ENCODE results near the gene RBM41. TPM values are rescaled to one million over a fixed set of nuclear protein-coding genes. Genes with fewer than 3 reads are reported as not detected.
"Not testable (repeated sequence)": the region's sequence is repeated elsewhere in the genome, so short reads cannot be mapped to it uniquely, and the experiment has no call there.

Gene RBM41
- 14.2 TPM for polyA plus RNA-seq (2013, experiment 1 of 2)
- polyA plus RNA-seq (2013, experiment 2 of 2) = 13.6 TPM

- Histone ChIP-seq H3K27ac (ENCODE audit: low read depth, low read length, severe bottlenecking) (peak within 1 kb of the TSS; percentile 72), H3K36me3 (ENCODE audit: control insufficient read depth, insufficient read depth, low read length) (peaks cover 30% of the 10 kb centered on the region), H3K4me1 (ENCODE audit: control insufficient read depth, insufficient read depth, low read length, poor library complexity, severe bottlenecking) (no peaks in the 10 kb centered on the region), H3K9me3 (ENCODE audit: control insufficient read depth, low read length) (no peaks in the 10 kb centered on the region), H3K4me3 (ENCODE audit: extremely low read depth, insufficient read depth, low read length, poor library complexity, severe bottlenecking) (peak within 1 kb of the TSS; percentile 60)
- WGBS, 2 experiments (ENCODE audit: insufficient coverage in 2 of 2) = 0 to 1% methylated on average over 7 to 14 of the region's 37 CpGs
These were observed at the start of gene RBM41 for GRCh38 chrX:107118322-107119147. RBM41 (minus strand) TSS chrX:107118822; CDS start chrX:107118773, 49 bp downstream.

- Histone ChIP-seq H3K4me3 (ENCODE audit: extremely low read depth, insufficient read depth, low read length, poor library complexity, severe bottlenecking) (no peak overlapping the region), H3K27ac (ENCODE audit: low read depth, low read length, severe bottlenecking) (no peak overlapping the region), H3K9me3 (ENCODE audit: control insufficient read depth, low read length) (no peaks in the 10 kb centered on the region), H3K36me3 (ENCODE audit: control insufficient read depth, insufficient read depth, low read length) (no peaks in the 10 kb centered on the region), H3K4me1 (ENCODE audit: control insufficient read depth, insufficient read depth, low read length, poor library complexity, severe bottlenecking) (no peaks in the 10 kb centered on the region)
These were observed 49.6 kb upstream of the RBM41 start for GRCh38 chrX:107168257-107168656.

- Histone ChIP-seq H3K4me3 (ENCODE audit: extremely low read depth, insufficient read depth, low read length, poor library complexity, severe bottlenecking) (no peak overlapping the region), H3K36me3 (ENCODE audit: control insufficient read depth, insufficient read depth, low read length) (no peaks in the 10 kb centered on the region), H3K4me1 (ENCODE audit: control insufficient read depth, insufficient read depth, low read length, poor library complexity, severe bottlenecking) (no peaks in the 10 kb centered on the region), H3K9me3 (ENCODE audit: control insufficient read depth, low read length) (no peaks in the 10 kb centered on the region), H3K27ac (ENCODE audit: low read depth, low read length, severe bottlenecking) (no peak overlapping the region)
- WGBS, 2 experiments (ENCODE audit: insufficient coverage in 2 of 2) = no CpG with 5 or more reads among the region's 3 CpGs
These were observed 48.7 kb upstream of the RBM41 start for GRCh38 chrX:107167163-107167921.

GRCh38 chrX:107157618-107158017 lies 39.0 kb upstream of the RBM41 start:
- not testable (repeated sequence) for H3K4me1 ChIP-seq (ENCODE audit: control insufficient read depth, insufficient read depth, low read length, poor library complexity, severe bottlenecking); H3K4me3 ChIP-seq (ENCODE audit: extremely low read depth, insufficient read depth, low read length, poor library complexity, severe bottlenecking); H3K36me3 ChIP-seq (ENCODE audit: control insufficient read depth, insufficient read depth, low read length); H3K9me3 ChIP-seq (ENCODE audit: control insufficient read depth, low read length); H3K27ac ChIP-seq (ENCODE audit: low read depth, low read length, severe bottlenecking)
- WGBS, 2 experiments (ENCODE audit: insufficient coverage in 2 of 2) = no CpG with 5 or more reads among the region's 4 CpGs

DNA sequence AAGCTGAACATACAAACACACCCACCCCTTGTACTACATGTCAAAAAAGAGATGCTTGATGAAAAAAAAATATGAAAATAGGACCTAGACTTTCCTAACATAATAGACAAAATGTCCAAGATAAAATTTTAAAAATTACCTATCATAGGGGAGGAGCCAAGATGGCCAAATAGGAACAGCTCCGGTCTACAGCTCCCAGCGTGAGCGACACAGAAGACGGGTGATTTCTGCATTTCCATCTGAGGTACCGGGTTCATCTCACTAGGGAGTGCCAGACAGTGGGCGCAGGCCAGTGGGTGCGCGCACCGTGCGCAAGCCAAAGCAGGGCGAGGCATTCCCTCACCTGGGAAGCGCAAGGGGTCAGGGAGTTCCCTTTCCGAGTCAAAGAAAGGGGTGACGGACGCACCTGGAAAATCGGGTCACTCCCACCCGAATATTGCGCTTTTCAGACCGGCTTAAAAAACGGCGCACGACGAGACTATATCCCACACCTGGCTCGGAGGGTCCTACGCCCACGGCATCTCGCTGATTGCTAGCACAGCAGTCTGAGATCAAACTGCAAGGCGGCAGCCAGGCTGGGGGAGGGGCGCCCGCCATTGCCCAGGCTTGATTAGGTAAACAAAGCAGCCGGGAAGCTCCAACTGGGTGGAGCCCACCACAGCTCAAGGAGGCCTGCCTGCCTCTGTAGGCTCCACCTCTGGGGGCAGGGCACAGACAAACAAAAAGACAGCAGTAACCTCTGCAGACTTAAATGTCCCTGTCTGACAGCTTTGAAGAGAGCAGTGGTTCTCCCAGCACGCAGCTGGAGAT lies 37.2 kb upstream of the RBM41 start:
- H3K27ac ChIP-seq (ENCODE audit: low read depth, low read length, severe bottlenecking); H3K4me1 ChIP-seq (ENCODE audit: control insufficient read depth, insufficient read depth, low read length, poor library complexity, severe bottlenecking); H3K36me3 ChIP-seq (ENCODE audit: control insufficient read depth, insufficient read depth, low read length); H3K9me3 ChIP-seq (ENCODE audit: control insufficient read depth, low read length): not testable (repeated sequence)
- WGBS, 2 experiments (ENCODE audit: insufficient coverage in 2 of 2) = no CpG with 5 or more reads among the region's 32 CpGs
- peak overlapping the region; percentile 14 for H3K4me3 ChIP-seq (ENCODE audit: extremely low read depth, insufficient read depth, low read length, poor library complexity, severe bottlenecking)

- Histone ChIP-seq H3K36me3 (ENCODE audit: control insufficient read depth, insufficient read depth, low read length) (no peaks in the 10 kb centered on the region), H3K9me3 (ENCODE audit: control insufficient read depth, low read length) (no peaks in the 10 kb centered on the region), H3K27ac (ENCODE audit: low read depth, low read length, severe bottlenecking) (no peak overlapping the region), H3K4me1 (ENCODE audit: control insufficient read depth, insufficient read depth, low read length, poor library complexity, severe bottlenecking) (no peaks in the 10 kb centered on the region), H3K4me3 (ENCODE audit: extremely low read depth, insufficient read depth, low read length, poor library complexity, severe bottlenecking) (peak overlapping the region; percentile 14)
- WGBS, 2 experiments (ENCODE audit: insufficient coverage in 2 of 2) = 100% methylated on average over 2 of the region's 6 CpGs; no CpG with 5 or more reads in 1 of the 2 experiments
These were observed 36.4 kb upstream of the RBM41 start for GRCh38 chrX:107154787-107155620.

DNA sequence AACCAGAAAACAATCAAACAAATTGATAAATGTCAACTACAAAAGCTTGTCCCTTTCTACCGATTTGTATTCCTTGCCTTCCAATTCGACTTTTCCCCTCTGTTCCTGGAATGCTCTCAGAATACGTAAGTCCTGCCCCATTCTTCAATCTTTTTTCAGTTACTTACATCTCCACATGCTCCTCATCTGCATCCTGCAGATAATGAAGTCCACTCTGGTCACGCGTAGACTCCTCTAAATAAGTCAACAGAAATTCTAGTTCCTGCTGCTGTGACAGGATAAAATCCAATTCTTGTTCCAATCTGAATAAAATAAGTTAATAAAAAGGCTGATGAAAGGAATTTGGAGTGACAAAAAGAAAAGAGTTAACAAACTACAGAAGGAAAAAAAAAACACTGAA lies 34.4 kb upstream of the RBM41 start:
- H3K4me1 ChIP-seq (ENCODE audit: control insufficient read depth, insufficient read depth, low read length, poor library complexity, severe bottlenecking) = no peaks in the 10 kb centered on the region
- H3K4me3 ChIP-seq (ENCODE audit: extremely low read depth, insufficient read depth, low read length, poor library complexity, severe bottlenecking) = no peak overlapping the region
- H3K9me3 ChIP-seq (ENCODE audit: control insufficient read depth, low read length) = no peaks in the 10 kb centered on the region
- H3K27ac ChIP-seq (ENCODE audit: low read depth, low read length, severe bottlenecking) = no peak overlapping the region
- no peaks in the 10 kb centered on the region for H3K36me3 ChIP-seq (ENCODE audit: control insufficient read depth, insufficient read depth, low read length)
- WGBS, 2 experiments (ENCODE audit: insufficient coverage in 2 of 2) = 77 to 80% methylated on average over 1 to 3 of the region's 5 CpGs

DNA sequence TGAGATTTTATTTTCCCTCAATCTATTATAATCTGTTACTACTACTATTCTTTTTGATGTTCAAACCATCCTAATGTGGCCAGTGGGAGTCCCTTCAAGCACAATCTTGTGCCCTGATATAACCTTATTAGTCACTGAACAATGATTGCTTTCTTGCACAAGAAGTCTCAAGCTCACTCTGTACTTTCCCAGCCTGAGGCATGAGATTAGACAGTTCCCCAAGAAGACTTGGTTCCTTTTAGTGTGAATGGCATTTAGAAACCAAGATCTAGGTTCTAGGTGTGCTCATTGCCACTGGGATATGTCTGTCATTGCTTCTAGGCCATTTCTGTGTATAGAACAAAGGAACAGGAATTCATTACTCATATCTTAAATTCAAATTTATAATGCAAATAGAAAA lies 28.0 kb upstream of the RBM41 start:
- Histone ChIP-seq H3K4me3 (ENCODE audit: extremely low read depth, insufficient read depth, low read length, poor library complexity, severe bottlenecking) (no peak overlapping the region), H3K9me3 (ENCODE audit: control insufficient read depth, low read length) (no peaks in the 10 kb centered on the region), H3K27ac (ENCODE audit: low read depth, low read length, severe bottlenecking) (no peak overlapping the region), H3K36me3 (ENCODE audit: control insufficient read depth, insufficient read depth, low read length) (no peaks in the 10 kb centered on the region), H3K4me1 (ENCODE audit: control insufficient read depth, insufficient read depth, low read length, poor library complexity, severe bottlenecking) (no peaks in the 10 kb centered on the region)

DNA sequence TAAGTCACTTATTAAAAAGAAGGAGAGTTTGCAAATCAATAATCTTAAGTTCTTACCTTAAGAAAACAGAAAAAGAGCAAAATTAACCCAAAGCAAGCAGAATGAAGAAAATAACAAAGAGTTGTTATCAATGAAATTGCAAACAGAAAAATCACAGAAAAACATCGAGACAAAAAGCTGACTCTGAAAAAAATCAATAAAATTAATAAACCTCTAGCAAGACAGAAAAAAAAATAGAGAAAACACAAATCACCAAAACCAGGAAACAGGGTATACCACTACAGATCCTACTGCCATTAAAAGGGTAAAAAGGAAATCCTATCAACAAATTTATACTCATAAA lies 17.3 kb upstream of the RBM41 start:
- Histone ChIP-seq H3K9me3 (ENCODE audit: control insufficient read depth, low read length) (no peaks in the 10 kb centered on the region), H3K4me1 (ENCODE audit: control insufficient read depth, insufficient read depth, low read length, poor library complexity, severe bottlenecking) (peaks cover 4% of the 10 kb centered on the region), H3K27ac (ENCODE audit: low read depth, low read length, severe bottlenecking) (no peak overlapping the region), H3K4me3 (ENCODE audit: extremely low read depth, insufficient read depth, low read length, poor library complexity, severe bottlenecking) (no peak overlapping the region), H3K36me3 (ENCODE audit: control insufficient read depth, insufficient read depth, low read length) (no peaks in the 10 kb centered on the region)
- no CpG with 5 or more reads among the region's 1 CpG for WGBS, 2 experiments (ENCODE audit: insufficient coverage in 2 of 2)
